Panc1 (cell line): Measurements from ENCODE around the gene NTSR2. TPM values are rescaled to one million over a fixed set of nuclear protein-coding genes. Genes with fewer than 3 reads are reported as not detected.

Experiments used
- ATAC-seq: fragments of 200-7000 bp; cut with Tn5 transposase; 2 replicates; pipeline ENCODE4 v1.9.1; 2020; ENCODE audit warnings: mild to moderate bottlenecking, moderate library complexity
- BruUV-seq: library from RNA; stranded (reverse); fragments of 400-500 nt; replicated peaks from 2 replicates; lab custom pipeline; 2021; lab: Mats Ljungman, UMichigan
- CTCF ChIA-PET: fragments of 300-600 bp; sonication (Branson Sonifier 250); formaldehyde crosslinking; loops from one replicate; lab custom pipeline; 2022; ENCODE audit warnings: antibody characterized with exemption; lab: Charles Lee
- POLR2A ChIA-PET: fragments of 300-600 bp; sonication (Branson Sonifier 250); formaldehyde crosslinking; loops from one replicate; lab custom pipeline; 2022; ENCODE audit warnings: antibody characterized with exemption; lab: Charles Lee
- DNase-seq: peaks from one replicate; pipeline ENCODE4 v3.0.0-alpha.2; 2010; ENCODE audit warnings: low read depth, low spot score
- H3K27ac ChIP-seq: 2 replicates; pipeline ENCODE4 v1.5.1; 2011; ENCODE audit warnings: mild to moderate bottlenecking, low read length, inconsistent platforms
- H3K27me3 ChIP-seq: fragments of 200-500 bp; sonication (Bioruptor generic); 2 replicates; pipeline ENCODE4 v1.6.0; 2014; ENCODE audit warnings: low read length, inconsistent platforms; ENCODE audit not compliant: control insufficient read depth, insufficient read depth
- H3K36me3 ChIP-seq: fragments of 200-500 bp; sonication (Bioruptor generic); 2 replicates; pipeline ENCODE4 v1.5.1; 2014; ENCODE audit warnings: inconsistent platforms, mild to moderate bottlenecking, low read length, moderate library complexity; ENCODE audit not compliant: control insufficient read depth, insufficient read depth
- H3K4me1 ChIP-seq: 2 replicates; pipeline ENCODE4 v1.5.1; 2011; ENCODE audit warnings: inconsistent platforms, mild to moderate bottlenecking, low read length, moderate library complexity; ENCODE audit not compliant: control insufficient read depth, insufficient read depth
- H3K4me3 ChIP-seq, 2 experiments: 2 replicates each; pipeline ENCODE4 v1.5.1; 2011 to 2012; ENCODE audit warnings: low read depth in 2 of 2, low read length in 2 of 2, mild to moderate bottlenecking in 2 of 2, inconsistent platforms in 1 of 2, moderate library complexity in 1 of 2
- H3K9me3 ChIP-seq: fragments of 200-500 bp; sonication (Bioruptor generic); 2 replicates; pipeline ENCODE4 v1.5.1; 2014; ENCODE audit warnings: low read depth, mild to moderate bottlenecking, inconsistent platforms, low read length, moderate library complexity; ENCODE audit not compliant: control insufficient read depth, insufficient read depth
- POLR2AphosphoS5 ChIP-seq: IDR thresholded peaks from 2 replicates; pipeline ENCODE4 v1.6.1; 2012; ENCODE audit warnings: mild to moderate bottlenecking, low read depth, low read length, moderate library complexity
- SIN3A ChIP-seq: IDR thresholded peaks from 2 replicates; pipeline ENCODE4 v1.6.1; 2012; ENCODE audit warnings: low read depth, mild to moderate bottlenecking, low read length, moderate library complexity, borderline replicate concordance; ENCODE audit not compliant: insufficient read depth
- TCF7L2 ChIP-seq: IDR thresholded peaks from 2 replicates; pipeline ENCODE4 v1.6.1; 2011; ENCODE audit warnings: mild to moderate bottlenecking, low read depth, low read length, inconsistent platforms
- in situ Hi-C: cut with HindIII; loops from 2 replicates; pipeline ENCODE4 v1.10.0; 2016; ENCODE audit warnings: low sequenced_read_pairs, low pct_unique_long_range_greater_than_20kb
- intact Hi-C: fragments of 100-400 bp; cut with micrococcal nuclease; formaldehyde crosslinking; loops from one replicate; pipeline ENCODE4 v1.10.0; 2022; ENCODE audit not compliant: unreplicated experiment
- total RNA-seq: library from RNA; stranded (reverse); gene quantifications from one replicate; pipeline ENCODE4 v1.2.1, GENCODE V29; 2021; ENCODE audit not compliant: unreplicated experiment
- TF ChIP-seq, protein P1 (sequence below), 2 experiments: IDR thresholded peaks; 2 replicates each; pipeline ENCODE4 v1.6.1; 2011 to 2012; ENCODE audit warnings: low read depth in 2 of 2, control low read depth in 1 of 2, low read length in 1 of 2, mild to moderate bottlenecking in 1 of 2, moderate library complexity in 1 of 2; ENCODE audit not compliant: insufficient read depth in 1 of 2
- TF ChIP-seq, protein P2 (sequence below): fragments of 450-650 bp; IDR thresholded peaks from 2 replicates; pipeline ENCODE4 v1.5.1; 2017; ENCODE audit warnings: mild to moderate bottlenecking

Gene NTSR2
- total RNA-seq, 1 experiment from 2014 or later = 0.15 TPM

DNA sequence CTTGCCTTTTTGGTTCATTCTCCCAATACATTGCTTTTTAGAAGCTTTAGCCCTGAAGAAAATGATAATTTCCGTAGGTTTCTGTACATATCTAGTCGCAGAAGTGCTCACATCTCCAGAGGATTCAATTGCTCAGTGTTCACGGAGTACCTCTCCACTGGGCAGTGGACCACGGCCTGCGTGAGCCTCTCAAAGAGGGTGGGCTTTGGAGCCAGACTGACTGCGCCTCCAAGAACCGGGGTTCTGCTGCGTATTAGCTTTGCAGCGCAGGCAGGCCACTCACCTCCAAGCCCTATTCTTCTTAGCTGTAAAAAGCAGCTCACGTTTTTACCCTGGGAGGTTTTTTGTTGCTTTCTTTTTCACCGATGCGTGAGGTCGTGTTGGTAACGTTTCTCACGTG, 35.4 kb downstream of the NTSR2 start:
- Histone ChIP-seq H3K27ac (no peak overlapping the region), H3K36me3 (no peaks in the 10 kb centered on the region), H3K4me3 (no peak overlapping the region), H3K9me3 (no peaks in the 10 kb centered on the region), H3K27me3 (no peaks in the 10 kb centered on the region), H3K4me1 (no peaks in the 10 kb centered on the region)
- ATAC-seq = no peak
- DNase-seq = no peak
- in situ Hi-C loops (no loop called here), intact Hi-C loops (no loop called here)
- POLR2A ChIA-PET = interaction anchor here (0.6 kb wide), 1 partner anchor 170 kb away, joined by 5 read pairs; no protein-coding TSS in a partner anchor
- no TSS peak for BruUV-seq
- CTCF ChIA-PET = no interaction called here
- TF ChIP-seq SIN3A (no peak), POLR2AphosphoS5 (no peak), TCF7L2 (no peak)
- TF ChIP-seq, protein P1, sequence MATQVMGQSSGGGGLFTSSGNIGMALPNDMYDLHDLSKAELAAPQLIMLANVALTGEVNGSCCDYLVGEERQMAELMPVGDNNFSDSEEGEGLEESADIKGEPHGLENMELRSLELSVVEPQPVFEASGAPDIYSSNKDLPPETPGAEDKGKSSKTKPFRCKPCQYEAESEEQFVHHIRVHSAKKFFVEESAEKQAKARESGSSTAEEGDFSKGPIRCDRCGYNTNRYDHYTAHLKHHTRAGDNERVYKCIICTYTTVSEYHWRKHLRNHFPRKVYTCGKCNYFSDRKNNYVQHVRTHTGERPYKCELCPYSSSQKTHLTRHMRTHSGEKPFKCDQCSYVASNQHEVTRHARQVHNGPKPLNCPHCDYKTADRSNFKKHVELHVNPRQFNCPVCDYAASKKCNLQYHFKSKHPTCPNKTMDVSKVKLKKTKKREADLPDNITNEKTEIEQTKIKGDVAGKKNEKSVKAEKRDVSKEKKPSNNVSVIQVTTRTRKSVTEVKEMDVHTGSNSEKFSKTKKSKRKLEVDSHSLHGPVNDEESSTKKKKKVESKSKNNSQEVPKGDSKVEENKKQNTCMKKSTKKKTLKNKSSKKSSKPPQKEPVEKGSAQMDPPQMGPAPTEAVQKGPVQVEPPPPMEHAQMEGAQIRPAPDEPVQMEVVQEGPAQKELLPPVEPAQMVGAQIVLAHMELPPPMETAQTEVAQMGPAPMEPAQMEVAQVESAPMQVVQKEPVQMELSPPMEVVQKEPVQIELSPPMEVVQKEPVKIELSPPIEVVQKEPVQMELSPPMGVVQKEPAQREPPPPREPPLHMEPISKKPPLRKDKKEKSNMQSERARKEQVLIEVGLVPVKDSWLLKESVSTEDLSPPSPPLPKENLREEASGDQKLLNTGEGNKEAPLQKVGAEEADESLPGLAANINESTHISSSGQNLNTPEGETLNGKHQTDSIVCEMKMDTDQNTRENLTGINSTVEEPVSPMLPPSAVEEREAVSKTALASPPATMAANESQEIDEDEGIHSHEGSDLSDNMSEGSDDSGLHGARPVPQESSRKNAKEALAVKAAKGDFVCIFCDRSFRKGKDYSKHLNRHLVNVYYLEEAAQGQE (IDR thresholded peaks at IDR 0.05; ENCODE audit: insufficient read depth in 1 of 2, low read depth in 2 of 2, low read length in 1 of 2) = no peak
- TF ChIP-seq, protein P2, sequence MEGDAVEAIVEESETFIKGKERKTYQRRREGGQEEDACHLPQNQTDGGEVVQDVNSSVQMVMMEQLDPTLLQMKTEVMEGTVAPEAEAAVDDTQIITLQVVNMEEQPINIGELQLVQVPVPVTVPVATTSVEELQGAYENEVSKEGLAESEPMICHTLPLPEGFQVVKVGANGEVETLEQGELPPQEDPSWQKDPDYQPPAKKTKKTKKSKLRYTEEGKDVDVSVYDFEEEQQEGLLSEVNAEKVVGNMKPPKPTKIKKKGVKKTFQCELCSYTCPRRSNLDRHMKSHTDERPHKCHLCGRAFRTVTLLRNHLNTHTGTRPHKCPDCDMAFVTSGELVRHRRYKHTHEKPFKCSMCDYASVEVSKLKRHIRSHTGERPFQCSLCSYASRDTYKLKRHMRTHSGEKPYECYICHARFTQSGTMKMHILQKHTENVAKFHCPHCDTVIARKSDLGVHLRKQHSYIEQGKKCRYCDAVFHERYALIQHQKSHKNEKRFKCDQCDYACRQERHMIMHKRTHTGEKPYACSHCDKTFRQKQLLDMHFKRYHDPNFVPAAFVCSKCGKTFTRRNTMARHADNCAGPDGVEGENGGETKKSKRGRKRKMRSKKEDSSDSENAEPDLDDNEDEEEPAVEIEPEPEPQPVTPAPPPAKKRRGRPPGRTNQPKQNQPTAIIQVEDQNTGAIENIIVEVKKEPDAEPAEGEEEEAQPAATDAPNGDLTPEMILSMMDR = no peak

DNA sequence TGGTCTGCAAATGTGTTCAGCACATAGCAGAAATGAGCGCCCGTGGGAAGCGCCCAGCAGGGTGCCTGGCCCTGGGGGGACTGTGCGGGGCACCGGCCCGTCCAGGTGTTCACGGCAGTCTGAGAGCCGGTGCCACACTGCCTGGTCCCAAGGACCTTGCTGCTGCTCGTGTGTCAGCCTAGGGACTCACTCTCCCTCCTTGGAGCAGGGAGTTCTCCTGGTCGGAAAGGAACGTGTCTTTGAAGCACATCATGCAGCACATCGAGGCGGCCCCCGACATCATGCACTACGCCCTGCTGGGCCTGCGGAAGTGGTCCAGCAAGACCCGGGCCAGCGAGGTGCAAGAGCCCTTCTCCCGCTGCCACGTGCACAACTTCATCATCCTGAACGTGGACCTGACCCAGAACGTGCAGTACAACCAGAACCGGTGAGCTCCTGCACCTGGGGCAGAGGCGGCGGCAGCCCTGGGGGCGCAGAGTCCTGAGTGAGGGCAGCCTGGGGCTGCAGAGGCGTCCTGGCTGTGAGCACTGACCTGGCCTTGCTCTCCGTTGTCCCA, 36.0 kb downstream of the NTSR2 start:
- intact Hi-C loops = no loop called here
- no peak overlapping the region for H3K27ac ChIP-seq
- no TSS peak for BruUV-seq
- CTCF ChIA-PET = no interaction called here
- DNase-seq = no peak
- no peaks in the 10 kb centered on the region for H3K9me3 ChIP-seq
- TF ChIP-seq, protein P2 = no peak
- TF ChIP-seq, protein P1 (IDR thresholded peaks at IDR 0.05; ENCODE audit: insufficient read depth in 1 of 2, low read depth in 2 of 2, low read length in 1 of 2) = no peak
- no peak for TF ChIP-seq POLR2AphosphoS5
- TF ChIP-seq TCF7L2 = no peak
- no peak for TF ChIP-seq SIN3A
- H3K4me3 ChIP-seq = no peak overlapping the region
- no peaks in the 10 kb centered on the region for H3K36me3 ChIP-seq
- POLR2A ChIA-PET = interaction anchor here (0.6 kb wide), 1 partner anchor 169 kb away, joined by 5 read pairs; no protein-coding TSS in a partner anchor
- in situ Hi-C loops = no loop called here
- H3K27me3 ChIP-seq = no peaks in the 10 kb centered on the region
- H3K4me1 ChIP-seq = no peaks in the 10 kb centered on the region
- ATAC-seq = no peak
